ENCODE results near the gene HMCN1. TPM values are rescaled to one million over a fixed set of nuclear protein-coding genes. Genes with fewer than 3 reads are reported as not detected.

Gene HMCN1
- total RNA-seq, 1 experiment from 2014 or later, result 0.23 TPM

DNA sequence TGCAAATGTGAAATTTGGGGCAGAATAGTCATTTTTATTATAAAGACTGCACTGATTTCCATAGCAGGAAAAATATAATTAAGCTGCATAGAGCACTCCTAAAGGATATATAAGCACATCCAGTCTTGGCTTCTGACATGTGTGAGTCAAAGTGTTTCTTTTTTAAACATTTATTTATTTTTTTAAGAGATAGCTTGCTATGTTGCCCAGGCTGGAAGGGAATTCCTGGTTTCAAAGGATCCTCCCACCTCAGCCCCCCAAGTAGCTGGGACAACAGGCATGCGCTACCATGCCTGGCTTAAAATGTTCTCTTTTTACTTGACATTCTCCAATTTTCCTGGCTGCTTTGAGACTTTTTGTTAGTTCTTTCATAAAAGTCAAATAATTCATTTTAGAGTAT, 126.1 kb downstream of the HMCN1 start:
- no peak for ATAC-seq
- Histone ChIP-seq H3K36me3 (ENCODE audit: control insufficient read depth, insufficient read depth, low read length) (no peaks in the 10 kb centered on the region), H3K27ac (ENCODE audit: low read length) (no peak overlapping the region), H3K4me3 (ENCODE audit: low read depth in 2 of 2, low read length in 2 of 2) (no peak overlapping the region), H3K4me1 (ENCODE audit: control insufficient read depth, insufficient read depth, low read length) (no peaks in the 10 kb centered on the region), H3K9me3 (ENCODE audit: control insufficient read depth, insufficient read depth, low read depth, low read length) (no peaks in the 10 kb centered on the region), H3K27me3 (ENCODE audit: control insufficient read depth, insufficient read depth, low read length) (no peaks in the 10 kb centered on the region)
- DNase-seq (ENCODE audit: low read depth, low spot score), result no peak
- ChIA-PET POLR2A (no interaction called here), CTCF (no interaction called here)
- no TSS peak for BruUV-seq (replicated peaks)
- intact Hi-C loops (cut with micrococcal nuclease; ENCODE audit: unreplicated experiment), result no loop called here
- no peak for TF ChIP-seq SIN3A (IDR thresholded peaks at IDR 0.05; ENCODE audit: borderline replicate concordance, insufficient read depth, low read depth, low read length)
- no peak for TF ChIP-seq REST (IDR thresholded peaks at IDR 0.05; ENCODE audit: insufficient read depth in 1 of 2, low read depth in 2 of 2, low read length in 1 of 2)
- no peak for TF ChIP-seq CTCF (IDR thresholded peaks at IDR 0.05)
- no peak for TF ChIP-seq POLR2AphosphoS5 (IDR thresholded peaks at IDR 0.05; ENCODE audit: low read depth, low read length)
- in situ Hi-C loops (cut with HindIII; ENCODE audit: low pct_unique_long_range_greater_than_20kb, low sequenced_read_pairs), result no loop called here

DNA sequence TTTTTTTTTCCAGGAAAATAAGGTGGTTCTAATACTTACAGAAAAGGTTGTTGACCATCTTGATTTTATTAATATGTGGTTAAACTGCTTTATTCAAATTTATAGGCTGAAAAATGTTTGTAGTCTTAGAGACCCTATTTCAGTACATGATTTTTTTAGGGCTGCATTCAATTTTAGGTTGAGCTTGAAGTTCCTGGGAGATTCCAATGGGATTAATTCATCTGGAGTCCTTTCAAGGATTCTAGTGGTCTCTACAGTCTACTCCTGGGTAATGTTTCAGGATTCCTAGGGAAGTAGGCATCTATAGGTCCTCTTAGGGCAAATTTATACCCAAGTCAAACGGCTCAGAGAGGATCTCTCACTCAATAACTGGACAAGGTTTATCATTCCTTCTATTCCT, 126.7 kb downstream of the HMCN1 start:
- H3K27ac ChIP-seq (ENCODE audit: low read length), result no peak overlapping the region
- ChIA-PET CTCF (interaction anchor here (0.6 kb wide), 1 partner anchor 24 kb away, joined by 5 read pairs; no protein-coding TSS in a partner anchor), POLR2A (interaction anchor here (0.6 kb wide), 1 partner anchor 62 kb away, joined by 3 read pairs; no protein-coding TSS in a partner anchor)

More for the DNA sequence above, 126.7 kb downstream of the HMCN1 start:
- in situ Hi-C loops (cut with HindIII; ENCODE audit: low pct_unique_long_range_greater_than_20kb, low sequenced_read_pairs), result no loop called here
- H3K4me1 ChIP-seq (ENCODE audit: control insufficient read depth, insufficient read depth, low read length), result no peaks in the 10 kb centered on the region
- intact Hi-C loops (cut with micrococcal nuclease; ENCODE audit: unreplicated experiment), result no loop called here
- no peaks in the 10 kb centered on the region for H3K27me3 ChIP-seq (ENCODE audit: control insufficient read depth, insufficient read depth, low read length)
- H3K9me3 ChIP-seq (ENCODE audit: control insufficient read depth, insufficient read depth, low read depth, low read length), result no peaks in the 10 kb centered on the region
- DNase-seq (ENCODE audit: low read depth, low spot score) (no peak), ATAC-seq (no peak)
- H3K36me3 ChIP-seq (ENCODE audit: control insufficient read depth, insufficient read depth, low read length), result no peaks in the 10 kb centered on the region
- TF ChIP-seq CTCF (IDR thresholded peaks at IDR 0.05), result no peak
- no peak for TF ChIP-seq SIN3A (IDR thresholded peaks at IDR 0.05; ENCODE audit: borderline replicate concordance, insufficient read depth, low read depth, low read length)
- no peak for TF ChIP-seq POLR2AphosphoS5 (IDR thresholded peaks at IDR 0.05; ENCODE audit: low read depth, low read length)
- no peak overlapping the region for H3K4me3 ChIP-seq (ENCODE audit: low read depth in 2 of 2, low read length in 2 of 2)
- BruUV-seq (replicated peaks), result no TSS peak

Data from Panc1 (cell line).